BE2C (cell line): Measurements from ENCODE around the gene RTN3.

Source experiments
- DNase-seq: peaks from one replicate; pipeline ENCODE4 v3.0.0-alpha.2; 2020
- H3K27me3 ChIP-seq: fragments of 250-450 bp; sonication (Bioruptor Pico); 2 replicates; pipeline ENCODE4 v1.5.1; 2020; ENCODE audit warnings: mild to moderate bottlenecking
- H3K36me3 ChIP-seq: fragments of 250-450 bp; sonication (Bioruptor Pico); 2 replicates; pipeline ENCODE4 v1.5.1; 2020; ENCODE audit warnings: mild to moderate bottlenecking
- H3K4me1 ChIP-seq: fragments of 250-450 bp; sonication (Bioruptor Pico); 2 replicates; pipeline ENCODE4 v1.5.1; 2020
- H3K4me3 ChIP-seq: 2 replicates; pipeline ENCODE4 v1.5.1; 2011; ENCODE audit warnings: low read depth, low read length
- H3K9me3 ChIP-seq: fragments of 250-450 bp; sonication (Bioruptor Pico); 2 replicates; pipeline ENCODE4 v1.5.1; 2020
- TF ChIP-seq, protein P1 (sequence below): IDR thresholded peaks from 2 replicates; pipeline ENCODE4 v1.5.1; 2012; ENCODE audit warnings: mild to moderate bottlenecking, low read depth, low read length

Gene RTN3

DNA sequence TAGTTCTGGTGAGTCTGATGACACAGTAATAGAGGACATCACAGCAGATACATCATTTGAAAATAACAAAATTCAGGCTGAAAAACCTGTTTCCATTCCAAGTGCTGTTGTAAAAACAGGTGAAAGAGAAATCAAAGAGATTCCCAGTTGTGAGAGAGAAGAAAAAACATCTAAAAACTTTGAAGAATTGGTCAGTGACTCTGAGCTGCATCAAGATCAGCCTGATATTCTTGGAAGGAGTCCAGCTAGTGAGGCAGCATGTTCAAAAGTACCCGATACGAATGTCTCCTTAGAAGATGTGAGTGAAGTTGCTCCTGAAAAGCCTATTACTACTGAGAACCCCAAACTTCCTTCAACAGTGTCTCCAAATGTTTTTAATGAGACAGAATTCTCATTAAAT lies 38.7 kb downstream of the RTN3 start:
- Histone ChIP-seq H3K9me3 (no peaks in the 10 kb centered on the region), H3K36me3 (no peaks in the 10 kb centered on the region; the same call in 1 of the 2 replicates), H3K4me1 (no peaks in the 10 kb centered on the region), H3K4me3 (no peak overlapping the region), H3K27me3 (no peaks in the 10 kb centered on the region)
- no peak for DNase-seq
- TF ChIP-seq, protein P1, sequence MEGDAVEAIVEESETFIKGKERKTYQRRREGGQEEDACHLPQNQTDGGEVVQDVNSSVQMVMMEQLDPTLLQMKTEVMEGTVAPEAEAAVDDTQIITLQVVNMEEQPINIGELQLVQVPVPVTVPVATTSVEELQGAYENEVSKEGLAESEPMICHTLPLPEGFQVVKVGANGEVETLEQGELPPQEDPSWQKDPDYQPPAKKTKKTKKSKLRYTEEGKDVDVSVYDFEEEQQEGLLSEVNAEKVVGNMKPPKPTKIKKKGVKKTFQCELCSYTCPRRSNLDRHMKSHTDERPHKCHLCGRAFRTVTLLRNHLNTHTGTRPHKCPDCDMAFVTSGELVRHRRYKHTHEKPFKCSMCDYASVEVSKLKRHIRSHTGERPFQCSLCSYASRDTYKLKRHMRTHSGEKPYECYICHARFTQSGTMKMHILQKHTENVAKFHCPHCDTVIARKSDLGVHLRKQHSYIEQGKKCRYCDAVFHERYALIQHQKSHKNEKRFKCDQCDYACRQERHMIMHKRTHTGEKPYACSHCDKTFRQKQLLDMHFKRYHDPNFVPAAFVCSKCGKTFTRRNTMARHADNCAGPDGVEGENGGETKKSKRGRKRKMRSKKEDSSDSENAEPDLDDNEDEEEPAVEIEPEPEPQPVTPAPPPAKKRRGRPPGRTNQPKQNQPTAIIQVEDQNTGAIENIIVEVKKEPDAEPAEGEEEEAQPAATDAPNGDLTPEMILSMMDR: no peak

DNA sequence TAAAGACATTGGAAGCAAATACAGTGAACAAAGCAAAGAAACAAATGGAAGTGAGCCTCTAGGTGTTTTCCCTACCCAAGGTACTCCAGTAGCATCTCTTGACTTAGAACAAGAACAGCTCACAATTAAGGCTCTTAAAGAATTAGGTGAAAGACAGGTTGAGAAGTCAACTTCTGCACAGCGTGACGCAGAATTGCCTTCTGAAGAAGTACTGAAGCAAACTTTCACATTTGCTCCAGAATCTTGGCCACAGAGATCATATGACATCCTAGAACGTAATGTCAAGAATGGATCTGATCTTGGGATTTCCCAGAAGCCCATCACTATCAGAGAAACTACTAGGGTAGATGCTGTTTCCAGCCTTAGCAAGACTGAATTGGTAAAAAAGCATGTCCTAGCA lies 39.3 kb downstream of the RTN3 start:
- TF ChIP-seq, protein P1: no peak
- no peak for DNase-seq
- Histone ChIP-seq H3K9me3 (no peaks in the 10 kb centered on the region), H3K4me3 (no peak overlapping the region), H3K27me3 (no peaks in the 10 kb centered on the region), H3K36me3 (no peaks in the 10 kb centered on the region; the same call in 1 of the 2 replicates), H3K4me1 (no peaks in the 10 kb centered on the region)

DNA sequence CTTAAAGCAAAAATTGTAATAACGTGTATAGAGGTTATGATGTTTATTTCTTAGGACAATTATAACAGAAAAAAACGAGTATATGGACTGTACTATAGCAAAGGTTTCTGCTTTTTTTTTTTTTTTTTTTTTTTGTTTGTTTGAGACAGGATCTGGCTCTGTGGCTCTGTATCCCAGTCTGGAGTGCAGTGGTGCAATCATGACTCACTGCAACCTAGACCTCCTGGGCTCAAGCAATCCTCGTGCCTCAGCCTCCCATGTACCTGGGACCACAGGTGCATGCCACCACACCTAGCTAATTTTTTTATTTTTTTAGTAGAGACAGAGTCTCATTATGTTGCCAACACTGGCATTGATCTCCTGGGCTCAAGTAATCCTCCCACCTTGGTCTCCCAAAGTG lies 48.0 kb downstream of the RTN3 start:
- H3K4me3 ChIP-seq: no peak overlapping the region
- TF ChIP-seq, protein P1: no peak
- H3K4me1 ChIP-seq: no peaks in the 10 kb centered on the region
- no peaks in the 10 kb centered on the region for H3K9me3 ChIP-seq
- no peak for DNase-seq
- no peaks in the 10 kb centered on the region for H3K36me3 ChIP-seq
- no peaks in the 10 kb centered on the region for H3K27me3 ChIP-seq

DNA sequence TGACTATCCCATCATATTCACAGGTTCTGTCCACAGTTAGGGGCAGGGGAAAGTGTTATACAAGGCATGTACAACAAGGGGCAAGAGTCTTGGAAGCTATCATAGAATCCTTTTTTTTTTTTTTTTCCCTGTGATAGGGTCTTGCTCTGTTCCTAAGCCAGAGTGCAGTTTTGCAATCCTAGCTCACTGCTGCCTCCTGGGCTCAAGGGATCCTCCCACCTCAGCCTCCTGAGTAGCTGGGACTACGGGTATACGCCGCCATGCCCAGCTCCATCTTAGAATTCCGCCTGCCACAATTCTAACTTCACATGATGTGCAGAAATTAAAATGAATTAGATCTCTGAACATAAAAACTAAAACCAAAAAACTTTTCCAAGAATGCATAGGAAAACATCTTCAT lies 55.6 kb downstream of the RTN3 start:
- H3K4me1 ChIP-seq: no peaks in the 10 kb centered on the region
- no peaks in the 10 kb centered on the region for H3K36me3 ChIP-seq
- no peaks in the 10 kb centered on the region for H3K9me3 ChIP-seq
- TF ChIP-seq, protein P1: no peak
- no peaks in the 10 kb centered on the region for H3K27me3 ChIP-seq
- H3K4me3 ChIP-seq: no peak overlapping the region
- no peak for DNase-seq

DNA sequence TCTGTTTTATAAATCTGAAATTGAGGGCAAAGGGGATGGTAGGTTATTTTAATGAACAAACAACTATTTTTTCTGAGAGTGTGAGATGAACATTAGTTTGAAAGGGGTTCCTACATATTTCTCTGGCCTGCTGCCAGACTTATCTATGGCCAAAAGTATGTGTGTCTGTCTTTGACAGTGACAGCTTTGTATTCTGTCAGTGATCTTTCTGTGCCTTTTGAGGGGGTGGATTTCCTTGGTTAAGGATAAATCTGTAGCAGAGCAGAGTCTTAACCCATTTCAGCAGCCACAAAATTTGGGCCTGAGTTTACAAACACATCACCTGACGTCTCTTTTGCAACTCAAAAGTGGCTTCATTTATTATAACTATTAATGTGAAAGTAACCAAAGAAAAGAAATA lies 56.4 kb downstream of the RTN3 start:
- Histone ChIP-seq H3K4me3 (no peak overlapping the region), H3K27me3 (no peaks in the 10 kb centered on the region), H3K36me3 (no peaks in the 10 kb centered on the region), H3K4me1 (no peaks in the 10 kb centered on the region), H3K9me3 (no peaks in the 10 kb centered on the region)
- TF ChIP-seq, protein P1: no peak
- DNase-seq: no peak

DNA sequence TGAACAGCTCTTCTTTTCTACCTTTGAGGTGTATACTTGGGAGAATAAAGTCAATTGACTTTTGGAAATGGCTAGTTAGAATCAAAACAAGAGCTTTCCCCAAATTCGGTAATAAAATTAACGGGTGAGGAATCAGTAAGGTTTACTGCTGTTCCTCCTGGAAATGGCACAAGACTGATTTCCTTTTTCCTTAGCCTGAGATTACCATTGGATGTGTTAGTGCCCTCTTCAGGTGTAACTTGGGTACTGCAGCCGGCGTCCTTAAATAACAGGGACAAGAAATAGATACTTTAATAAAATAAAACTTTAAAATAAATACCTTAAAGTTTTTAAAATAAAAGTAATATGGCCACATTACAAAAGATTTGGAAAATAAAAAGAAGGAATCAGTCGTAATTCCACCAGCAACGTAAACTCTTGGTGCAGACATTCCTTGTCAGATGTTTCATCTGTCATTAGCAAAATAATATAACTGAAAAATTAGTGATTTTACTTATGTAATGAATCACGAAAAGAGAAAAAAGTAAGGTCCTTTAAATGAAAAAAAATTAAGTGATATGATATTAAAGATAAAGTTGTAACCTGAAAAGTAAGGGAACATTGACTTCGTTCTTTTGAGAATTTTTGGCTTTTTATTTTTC lies 57.5 kb downstream of the RTN3 start:
- TF ChIP-seq, protein P1: peak; percentile 81
- Histone ChIP-seq H3K9me3 (no peaks in the 10 kb centered on the region), H3K4me3 (no peak overlapping the region), H3K4me1 (no peaks in the 10 kb centered on the region), H3K27me3 (no peaks in the 10 kb centered on the region), H3K36me3 (no peaks in the 10 kb centered on the region)
- peak; percentile 47 for DNase-seq
